CD4-positive, alpha-beta T cell treated with Interleukin-17A for 4 hours (primary cell): ENCODE measurements around the gene CCL16.
"Not testable (repeated sequence)": the region's sequence is repeated elsewhere in the genome, so short reads cannot be mapped to it uniquely, and the experiment has no call there.

Source experiments
- DNase-seq: peaks from one replicate; pipeline ENCODE4 v3.0.0-alpha.2; 2020; ENCODE audit warnings: mixed read lengths

CCL16 gene, protein sequence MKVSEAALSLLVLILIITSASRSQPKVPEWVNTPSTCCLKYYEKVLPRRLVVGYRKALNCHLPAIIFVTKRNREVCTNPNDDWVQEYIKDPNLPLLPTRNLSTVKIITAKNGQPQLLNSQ

DNA sequence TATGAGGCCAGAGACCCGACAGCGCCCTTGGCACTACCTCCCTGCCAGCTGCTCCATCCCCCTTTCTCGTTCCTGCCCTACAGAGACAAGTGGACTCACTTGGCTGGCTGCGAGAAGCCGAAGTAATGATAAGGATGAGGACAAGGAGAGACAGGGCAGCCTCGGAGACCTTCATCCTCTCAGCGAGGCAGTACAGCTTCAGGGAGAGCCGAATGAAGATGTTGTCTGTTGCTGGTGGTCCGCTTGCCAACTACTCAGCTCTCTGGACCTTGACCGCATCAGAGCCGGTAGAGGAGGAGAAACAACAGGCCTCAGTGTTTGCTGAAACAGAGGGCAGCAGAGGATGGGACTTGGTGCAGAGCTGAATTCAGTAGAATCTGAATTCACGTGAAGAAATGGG, at the start of gene CCL16:
Gene CCL16, minus strand, starts transcription at position 252 of the 400 bp plus-strand sequence. Its CDS starts 77 bp downstream, at position 175.
- no peak for DNase-seq

DNA sequence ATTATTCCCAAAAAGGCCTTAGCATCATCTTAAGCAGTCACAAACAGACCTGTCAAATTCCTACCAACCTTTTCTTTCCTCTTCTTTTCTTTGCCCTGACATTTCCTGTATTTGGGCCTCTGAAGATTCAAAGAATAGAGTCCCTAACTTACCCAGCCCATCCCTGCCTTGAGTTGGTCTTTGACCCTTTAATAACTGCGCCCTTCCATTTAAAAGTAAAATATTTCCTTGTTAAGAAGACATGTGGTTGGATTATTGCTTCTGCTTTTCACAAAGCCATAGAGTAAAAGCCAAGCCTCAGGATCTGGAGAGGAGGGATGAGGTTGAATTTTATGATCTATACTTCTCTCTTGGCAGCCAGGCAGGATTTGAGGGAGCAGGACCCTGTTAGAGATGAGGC, 49.7 kb upstream of the CCL16 start:
- no peak for DNase-seq

DNA sequence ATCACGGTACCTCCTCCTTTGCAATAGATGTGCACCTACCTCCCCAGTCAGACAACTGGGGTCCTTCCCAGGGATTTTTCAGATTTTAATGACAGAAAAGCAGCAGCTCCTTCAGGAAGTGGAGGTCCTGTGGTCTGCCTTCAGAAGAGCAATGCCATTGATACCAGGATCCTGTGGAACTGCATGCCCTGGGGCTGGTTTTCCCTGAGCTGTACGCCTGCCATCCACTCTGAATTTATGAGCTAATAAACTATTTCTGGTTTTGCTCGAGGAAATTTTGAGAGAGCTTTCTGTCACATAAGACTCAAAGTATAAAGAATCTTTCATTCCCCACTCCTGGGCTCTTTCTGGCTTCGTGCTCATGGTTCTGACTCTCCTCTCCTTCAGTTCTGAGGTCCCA, 46.5 kb upstream of the CCL16 start:
- no peak for DNase-seq

DNA sequence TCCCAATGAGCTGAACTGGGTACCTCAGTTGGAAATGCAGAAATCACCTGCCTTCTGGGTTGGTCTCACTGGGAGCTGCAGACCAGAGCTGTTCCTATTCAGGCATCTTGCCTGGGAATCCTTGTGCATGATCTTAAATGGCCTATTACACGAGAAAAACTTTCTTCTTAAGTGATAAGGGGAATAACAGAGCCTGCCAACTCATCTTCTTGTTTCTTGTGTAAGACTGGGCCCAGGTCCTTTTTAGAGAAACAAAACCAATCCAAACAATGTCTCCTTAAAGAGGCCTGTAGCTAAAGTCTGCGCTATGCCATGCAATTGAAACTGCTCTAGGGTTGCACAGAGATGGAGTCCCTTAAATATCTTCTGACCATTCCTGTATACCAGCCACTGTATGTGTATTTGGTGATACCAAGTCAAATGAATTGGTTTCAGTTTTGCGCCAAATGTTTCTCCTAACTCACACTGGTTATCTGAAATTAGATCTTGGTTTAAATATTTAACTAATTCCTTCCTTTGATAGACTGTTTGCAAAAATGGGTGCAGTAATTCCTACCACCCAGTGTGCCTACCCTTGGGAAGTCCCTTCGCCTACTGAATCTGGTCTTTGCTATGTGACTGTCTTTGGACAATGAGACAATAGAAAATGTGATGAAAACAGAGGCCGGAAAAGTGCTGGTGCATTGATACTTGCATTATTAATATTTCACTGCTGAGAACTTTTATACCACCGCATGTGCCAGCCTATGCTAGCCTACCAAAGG, 43.0 kb upstream of the CCL16 start:
- DNase-seq, result no peak

DNA sequence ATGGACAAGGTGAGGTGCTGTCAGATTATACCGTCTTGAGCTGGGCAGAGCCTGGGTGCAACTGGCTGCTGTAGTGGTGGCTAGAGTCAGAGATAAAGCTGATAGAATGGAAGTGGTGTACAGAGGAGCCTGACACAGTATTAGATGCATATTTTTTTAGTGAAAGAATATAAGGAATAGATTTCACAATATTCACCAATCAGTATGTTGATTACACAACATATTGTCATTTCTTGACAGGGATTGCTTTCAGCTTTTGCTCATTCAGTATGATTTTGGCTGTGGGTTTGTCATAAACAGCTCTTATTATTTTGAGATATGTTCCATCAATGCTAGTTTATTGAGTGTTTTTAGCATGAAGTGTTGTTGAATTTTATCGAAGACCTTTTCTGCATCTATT, 38.1 kb upstream of the CCL16 start:
- no peak for DNase-seq

DNA sequence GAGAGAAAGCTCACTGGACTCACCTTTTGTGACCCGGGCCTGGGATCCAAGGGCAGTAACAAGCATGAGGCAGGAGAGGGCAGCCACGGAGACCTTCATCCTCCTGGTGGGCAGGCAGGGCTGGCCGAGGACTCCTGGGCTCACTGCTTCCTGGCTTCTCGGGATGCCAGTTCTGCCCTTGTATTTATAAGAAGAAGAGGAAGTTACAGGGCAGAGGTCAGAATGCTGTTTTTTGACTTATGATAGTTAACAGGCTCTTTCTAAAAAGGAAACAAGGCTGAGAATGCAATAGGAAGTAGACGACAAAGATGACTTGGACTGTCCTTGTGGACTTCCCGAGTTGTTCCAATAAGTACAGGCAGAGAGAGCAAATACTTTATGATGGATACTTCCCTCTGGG, 36.5 kb upstream of the CCL16 start, which contains the start of gene CCL23:
Gene CCL23, minus strand, starts transcription at position 174 of the 400 bp plus-strand sequence. Its CDS starts 75 bp downstream, at position 99.
- no peak for DNase-seq

DNA sequence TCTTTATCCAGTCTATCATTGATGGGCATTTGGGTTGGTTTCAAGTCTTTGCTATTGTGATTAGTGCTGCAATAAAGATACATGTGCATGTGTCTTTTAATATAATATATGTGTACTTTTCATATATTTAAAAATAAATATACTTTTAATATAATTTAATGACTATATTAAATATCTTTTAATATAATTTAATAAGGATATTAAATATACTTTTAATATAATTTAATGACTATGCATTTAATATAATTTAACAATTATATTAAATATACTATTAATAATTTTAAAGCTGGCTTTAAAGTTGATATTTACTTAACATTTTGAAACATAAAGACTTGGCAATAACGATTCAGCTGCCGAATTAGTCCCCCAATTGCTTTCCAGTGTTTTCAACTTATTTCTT, 35.3 kb upstream of the CCL16 start:
- DNase-seq, result no peak

DNA sequence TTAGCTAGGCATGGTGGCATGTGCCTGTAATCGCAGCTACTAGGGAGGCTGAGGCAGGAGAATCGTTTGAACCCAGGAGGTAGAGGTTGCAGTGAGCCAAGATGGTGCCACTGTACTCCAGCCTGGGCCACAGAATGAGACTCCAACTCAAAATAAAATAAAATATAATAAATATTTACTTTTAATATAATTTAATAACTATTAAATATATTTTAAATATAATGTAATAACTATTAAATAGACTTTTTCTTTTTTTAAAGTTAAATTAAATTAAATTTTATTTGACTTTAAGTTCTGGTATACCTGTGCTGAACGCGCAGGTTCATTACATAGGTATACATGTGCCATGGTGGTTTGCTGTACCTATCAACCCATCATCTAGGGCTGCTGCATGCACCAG, 34.6 kb upstream of the CCL16 start:
- not testable (repeated sequence) for DNase-seq

DNA sequence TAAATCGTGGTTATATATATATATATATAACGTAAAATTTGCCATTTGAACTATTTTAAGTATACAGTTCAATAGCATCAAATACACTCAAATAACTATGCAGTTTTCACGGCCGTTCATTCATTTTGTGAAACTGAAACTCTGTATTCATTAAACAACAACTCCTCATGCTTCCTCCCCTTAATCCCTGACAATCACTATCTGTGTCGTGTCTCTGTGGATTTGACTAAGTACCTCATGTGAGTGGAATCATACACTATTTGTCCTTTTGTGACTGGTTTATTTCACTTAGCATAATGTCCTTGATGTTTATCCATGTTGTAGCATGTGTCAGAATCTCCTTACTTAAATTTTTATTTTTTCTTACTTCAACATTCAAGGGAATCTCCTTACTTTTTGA, 33.6 kb upstream of the CCL16 start:
- DNase-seq, result no peak

DNA sequence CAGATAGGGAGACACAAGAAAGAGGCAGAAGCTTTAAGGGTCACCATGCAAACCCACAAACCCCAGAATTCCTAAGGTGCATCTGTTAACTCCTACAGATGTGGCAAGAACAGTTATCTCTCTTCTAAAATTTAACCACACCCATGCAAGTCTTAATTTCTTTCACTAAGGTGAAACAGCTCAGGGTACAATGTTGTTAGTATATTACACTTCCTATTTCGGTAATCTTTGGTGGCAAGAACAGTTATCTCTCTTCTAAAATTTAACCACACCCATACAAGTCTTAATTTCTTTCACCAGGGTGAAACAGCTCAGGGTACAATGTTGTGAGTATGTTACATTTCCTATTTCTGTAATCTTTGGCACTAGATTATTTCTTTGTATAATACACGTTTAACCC, 29.9 kb upstream of the CCL16 start:
- DNase-seq, result no peak

DNA sequence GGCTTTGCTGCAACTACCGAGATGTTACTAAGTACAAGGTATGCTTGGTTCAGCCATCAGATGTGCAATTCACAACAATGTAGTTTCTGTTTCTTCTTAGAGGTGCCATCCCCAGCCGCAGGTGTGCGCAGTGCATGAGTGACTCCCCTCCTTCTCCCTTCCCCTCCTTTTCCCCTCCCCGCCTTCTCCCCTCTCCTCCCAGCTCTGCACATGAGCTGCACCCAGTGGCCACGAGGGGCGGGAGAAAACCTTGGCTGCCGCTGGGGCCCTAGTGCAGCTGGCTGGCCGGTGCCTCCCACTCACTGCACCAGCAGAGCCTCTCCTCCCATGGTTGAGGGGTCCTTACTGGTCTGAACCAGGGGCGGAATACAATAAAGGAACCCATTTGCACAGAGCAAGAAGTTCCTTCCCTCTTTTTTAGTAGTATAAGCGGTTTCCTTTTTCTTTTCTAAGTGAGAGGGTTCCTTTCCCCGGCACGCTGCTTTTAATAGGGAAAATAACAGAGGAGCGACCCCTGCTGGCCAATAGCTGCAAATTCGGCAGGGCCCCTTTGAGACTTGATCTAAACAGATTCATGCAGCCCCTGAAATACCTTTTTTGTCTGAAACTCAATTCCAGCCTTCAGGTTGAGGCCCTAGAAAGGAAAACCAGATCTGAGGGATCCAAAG, 27.8 kb upstream of the CCL16 start:
- DNase-seq, result no peak

DNA sequence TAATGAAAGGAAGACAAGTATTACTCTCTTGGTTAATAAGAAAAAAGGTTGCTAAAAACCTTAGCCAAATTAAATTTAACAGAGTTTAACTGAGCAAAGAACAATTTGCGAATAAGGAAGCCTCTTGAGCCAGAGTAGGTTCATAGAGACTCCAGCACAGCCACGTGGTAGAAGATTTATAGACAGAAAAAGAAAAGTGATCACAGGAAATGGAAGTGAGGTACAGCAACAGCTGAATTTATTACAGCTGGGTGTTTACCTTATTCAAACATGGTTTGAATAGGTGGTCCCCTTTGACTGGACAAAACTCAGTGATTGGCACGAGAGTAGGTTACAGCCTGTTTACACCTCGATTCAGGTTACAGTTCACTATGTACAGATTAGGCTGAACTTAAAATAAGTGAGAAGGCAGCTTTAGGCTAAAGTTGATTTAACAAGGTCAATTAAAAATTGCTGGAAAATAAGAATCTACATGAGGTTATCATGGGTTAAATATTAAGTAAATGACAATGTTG, 23.4 kb upstream of the CCL16 start:
- no peak for DNase-seq

DNA sequence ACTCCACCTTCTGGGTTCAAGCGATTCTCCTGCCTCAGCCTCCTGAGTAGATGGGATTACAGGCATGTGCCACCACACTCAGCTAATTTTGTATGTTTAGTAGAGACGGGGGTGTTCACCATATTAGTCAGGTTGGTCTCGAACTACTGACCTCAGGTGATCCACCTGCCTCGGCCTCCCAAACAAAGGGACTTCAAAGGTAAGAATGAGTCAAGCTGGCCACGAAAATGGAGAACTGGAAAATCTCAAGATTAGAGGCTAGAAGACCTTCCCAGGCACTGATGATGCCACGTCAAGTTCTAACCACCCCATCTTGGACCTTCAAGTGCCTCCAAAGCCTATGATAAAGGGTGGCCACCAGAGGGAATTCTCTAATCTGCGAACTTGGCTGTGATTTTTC, 21.3 kb upstream of the CCL16 start:
- no peak for DNase-seq

DNA sequence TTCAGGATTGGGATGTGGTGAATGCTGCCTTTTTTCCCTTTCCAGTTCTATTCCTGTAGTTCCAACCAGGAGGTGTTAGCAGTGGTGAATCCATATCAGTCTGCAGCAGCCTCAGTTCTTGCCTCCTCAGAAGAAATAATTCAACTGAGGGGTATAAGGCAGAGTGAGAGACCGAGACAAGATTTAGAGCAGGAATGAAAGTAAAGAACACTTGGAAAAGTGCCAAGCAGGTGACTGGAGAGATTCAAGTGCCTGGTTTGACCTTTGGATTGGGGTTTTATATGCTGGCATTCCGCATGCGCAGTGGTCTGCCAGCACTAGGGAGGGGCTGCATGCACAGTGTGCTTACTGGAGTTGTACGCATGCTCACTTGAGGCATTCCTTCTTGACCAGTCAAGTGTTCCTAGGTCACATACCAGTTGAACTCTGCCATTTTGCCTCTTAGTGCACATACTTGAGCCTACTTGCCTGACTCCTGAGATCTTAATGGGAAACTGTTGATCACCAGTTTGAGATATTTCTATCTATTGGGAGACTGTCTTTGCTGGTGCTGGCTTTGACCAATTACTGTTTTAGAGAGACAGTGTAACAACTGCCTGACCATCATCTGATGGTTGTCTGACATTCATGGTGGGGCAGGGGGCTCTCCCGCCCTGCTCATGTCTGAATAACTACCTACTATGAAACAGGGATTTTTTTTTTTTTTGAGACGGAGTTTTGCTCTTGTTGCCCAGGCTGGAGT, 20.7 kb upstream of the CCL16 start:
- no peak for DNase-seq

DNA sequence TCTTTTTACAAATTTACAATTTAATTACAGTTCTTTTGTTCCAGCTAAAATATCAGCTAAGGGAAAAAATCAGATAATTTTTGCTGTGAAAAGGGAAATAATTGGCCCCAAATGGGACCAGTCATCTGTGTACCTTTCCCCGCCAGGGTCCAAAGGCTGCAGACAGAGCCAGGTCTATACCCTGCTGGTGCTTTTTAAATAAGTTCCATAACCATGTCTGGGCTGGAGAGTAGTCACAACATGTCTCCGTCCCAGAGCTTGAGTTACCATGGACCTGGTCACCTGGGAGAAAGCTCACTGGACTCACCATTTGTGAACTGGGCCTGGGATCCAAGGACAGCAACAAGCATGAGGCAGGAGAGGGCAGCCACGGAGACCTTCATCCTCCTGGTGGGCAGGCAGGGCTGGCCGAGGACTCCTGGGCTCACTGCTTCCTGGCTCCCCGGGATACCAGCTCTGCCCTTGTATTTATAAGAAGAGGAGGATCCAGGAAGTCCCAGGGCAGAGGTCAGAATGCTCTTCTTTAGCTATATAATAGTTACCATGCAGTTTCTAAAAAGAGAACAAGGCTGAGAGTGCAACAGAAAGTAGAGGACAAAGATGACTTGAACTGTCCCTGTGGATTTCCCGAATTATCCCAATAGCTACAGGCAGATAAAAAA, 19.9 kb upstream of the CCL16 start, which contains the start of gene CCL15:
Gene CCL15, minus strand, starts transcription at position 444 of the 662 bp plus-strand sequence. Its CDS starts 61 bp downstream, at position 383.
- no peak for DNase-seq

DNA sequence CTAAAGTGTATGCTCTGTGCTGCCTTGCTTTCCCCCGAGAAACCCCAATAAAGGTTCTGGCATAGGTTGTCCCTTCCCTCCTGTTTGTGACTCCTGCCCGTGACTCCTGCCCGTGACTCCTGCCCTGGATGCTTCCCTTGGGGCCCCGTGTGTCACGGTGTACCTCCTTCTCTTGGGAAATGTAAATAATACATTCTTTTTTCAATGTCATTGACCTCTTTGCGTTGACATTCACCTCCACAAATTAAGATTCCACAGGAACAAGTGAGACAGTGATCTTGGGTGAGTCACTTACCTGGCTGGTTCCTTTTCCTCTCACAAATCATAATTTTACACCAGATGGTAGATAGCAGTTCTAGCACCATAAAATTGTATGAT, 19.4 kb upstream of the CCL16 start:
- no peak for DNase-seq

DNA sequence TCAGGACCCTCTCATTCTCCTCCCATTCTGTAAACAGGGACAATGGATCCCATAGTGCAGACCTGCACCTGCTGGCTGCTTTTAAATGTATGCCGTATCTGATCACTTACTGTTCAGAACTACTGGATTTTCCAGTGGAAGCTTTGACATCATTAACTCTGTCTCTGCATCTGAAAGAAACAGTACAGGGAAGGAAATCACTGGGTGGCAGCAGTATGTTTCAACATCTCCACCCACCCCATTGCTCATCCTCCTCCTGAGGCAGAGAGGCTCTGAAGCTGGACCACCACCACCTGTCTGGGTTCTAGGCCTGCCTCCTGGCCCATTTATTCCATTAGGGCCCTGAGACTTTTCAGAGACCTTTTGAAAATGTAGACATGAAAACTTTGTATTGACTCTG, 17.5 kb upstream of the CCL16 start:
- DNase-seq, result no peak

DNA sequence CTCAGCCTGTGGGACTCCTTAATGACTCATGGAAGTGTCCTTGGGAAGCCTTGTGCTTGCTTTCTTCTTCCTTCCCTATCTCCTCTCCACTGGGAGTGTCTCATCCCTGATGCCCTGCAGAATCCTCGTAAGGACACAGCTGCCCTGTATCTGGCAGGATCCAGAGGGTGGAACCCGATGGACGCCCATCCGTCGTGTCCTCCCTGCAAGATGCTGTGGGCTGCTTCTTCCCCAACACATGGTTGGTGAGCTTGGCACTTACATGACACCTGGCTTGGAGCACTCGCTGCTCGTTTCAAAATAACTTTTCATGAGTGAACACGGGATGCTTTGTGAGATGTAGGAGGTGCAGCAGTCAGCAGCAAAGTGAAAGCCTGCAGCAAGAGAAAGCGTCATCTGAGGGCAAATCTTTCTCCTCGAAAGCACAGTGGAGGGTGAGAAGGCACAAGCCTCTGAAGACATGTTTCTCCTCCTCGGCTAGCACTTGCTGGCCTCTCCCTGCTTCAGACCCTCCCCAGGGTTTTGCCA, 16.8 kb upstream of the CCL16 start:
- no peak for DNase-seq

DNA sequence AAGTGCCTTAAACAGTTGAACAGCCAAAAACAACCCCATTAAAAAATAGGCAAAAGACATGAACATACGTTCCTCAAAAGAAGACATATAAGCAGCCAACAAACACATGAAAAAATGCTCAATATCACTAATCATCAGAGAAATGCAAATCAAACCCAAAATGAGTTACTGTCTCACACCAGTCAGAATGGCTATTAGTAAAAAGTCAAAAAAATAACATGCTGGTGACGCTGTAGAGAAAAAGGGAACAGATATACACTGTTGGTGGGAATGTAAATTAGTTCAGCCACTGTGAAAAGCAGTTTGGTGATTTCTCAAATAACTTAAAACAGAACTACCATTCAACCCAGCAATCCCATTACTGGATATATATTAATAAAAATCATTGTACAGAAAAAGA, 14.0 kb upstream of the CCL16 start:
- DNase-seq, result not testable (repeated sequence)

DNA sequence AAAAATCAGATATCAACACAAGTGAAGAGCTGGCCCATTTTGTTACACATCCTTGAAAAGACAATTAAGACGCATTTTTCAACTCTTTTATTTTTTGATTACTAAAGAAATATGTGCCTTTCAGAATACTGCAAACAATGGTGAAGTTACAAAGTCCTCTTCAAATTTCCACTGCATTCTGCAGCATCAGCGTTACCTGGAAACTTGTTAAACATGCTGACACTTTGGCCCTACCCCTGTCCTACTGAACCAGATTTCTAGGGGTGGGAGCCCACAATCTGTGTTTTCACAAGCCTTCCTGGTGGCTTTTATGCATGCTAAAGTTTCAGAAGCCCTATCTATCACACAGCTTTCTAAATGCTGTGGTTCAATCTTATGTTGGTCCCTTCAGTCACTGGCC, 9.8 kb upstream of the CCL16 start:
- DNase-seq, result no peak

DNA sequence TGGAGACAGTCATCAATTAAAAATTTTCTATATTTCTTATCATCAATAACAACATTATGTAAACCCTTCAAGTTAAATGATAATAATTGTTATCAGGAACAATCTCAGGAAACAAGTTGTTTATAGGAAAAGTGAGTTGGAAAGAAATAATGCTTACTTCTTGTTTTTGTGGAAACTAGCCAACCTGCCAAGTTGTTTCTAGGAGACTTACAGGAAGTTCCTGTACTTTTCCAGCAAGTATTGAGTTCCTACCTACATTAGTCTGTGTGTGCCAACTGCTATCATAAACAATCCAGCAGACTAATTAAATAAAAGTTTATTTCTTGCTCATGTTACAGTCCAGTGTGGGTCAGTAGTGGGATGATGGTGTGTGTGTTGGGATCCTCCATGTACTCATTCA, 6.9 kb upstream of the CCL16 start:
- no peak for DNase-seq

DNA sequence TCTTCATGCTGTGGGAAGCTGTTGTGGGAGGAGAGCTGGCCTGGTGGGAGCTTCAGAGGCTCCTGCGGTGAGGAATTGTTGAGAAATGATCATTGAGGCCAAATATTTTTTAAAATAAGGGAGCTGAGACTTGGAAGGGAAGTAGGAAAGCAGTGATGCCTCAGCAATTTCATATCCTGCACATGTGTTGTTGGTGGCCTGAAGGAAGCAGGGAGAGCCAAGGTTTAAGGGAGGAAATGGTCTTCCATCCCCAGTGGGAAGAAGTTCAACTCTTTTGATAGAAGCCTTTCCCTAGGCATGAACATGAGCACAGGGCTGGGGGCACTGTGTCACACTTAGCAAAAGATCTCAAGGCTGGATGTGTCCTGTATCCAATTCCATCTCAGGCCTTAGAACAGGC, 5.3 kb upstream of the CCL16 start, which contains the start of gene CCL14:
Gene CCL14, minus strand, starts transcription at position 87 of the 400 bp plus-strand sequence. Its CDS starts 80 bp downstream, at position 7.
- DNase-seq, result no peak
